ENCODE data around the gene UBE2QL1.
A peak's percentile ranks its signal among the peaks of the same experiment; 100 is the strongest.

Gene UBE2QL1

GRCh38 chr5:6448622-6449464 is at the start of gene UBE2QL1:
Gene UBE2QL1, plus strand, starts transcription at chr5:6448859. Its CDS starts 35 bp downstream, at chr5:6448894.
- peak; percentile 56 for DNase-seq

- no peak for DNase-seq
Measured at GRCh38 chr5:6399980-6400910, 48.4 kb upstream of the UBE2QL1 start.

GRCh38 chr5:6401410-6401809 is 47.2 kb upstream of the UBE2QL1 start:
- DNase-seq, result no peak

GRCh38 chr5:6402939-6403338 is 45.7 kb upstream of the UBE2QL1 start:
- DNase-seq, result no peak

- DNase-seq, result no peak
Measured at GRCh38 chr5:6403416-6403815, 45.2 kb upstream of the UBE2QL1 start.

- no peak for DNase-seq
Measured at GRCh38 chr5:6404129-6404528, 44.5 kb upstream of the UBE2QL1 start.

- no peak for DNase-seq
Measured at GRCh38 chr5:6405591-6405990, 43.1 kb upstream of the UBE2QL1 start.

- DNase-seq, result no peak
Measured at GRCh38 chr5:6407558-6408259, 41.0 kb upstream of the UBE2QL1 start.

GRCh38 chr5:6408260-6408596 is 40.4 kb upstream of the UBE2QL1 start:
- no peak for DNase-seq

GRCh38 chr5:6408627-6409446 is 39.8 kb upstream of the UBE2QL1 start:
- no peak for DNase-seq

GRCh38 chr5:6410421-6410820 is 38.2 kb upstream of the UBE2QL1 start:
- no peak for DNase-seq

- no peak for DNase-seq
Measured at GRCh38 chr5:6411141-6411540, 37.5 kb upstream of the UBE2QL1 start.

GRCh38 chr5:6412811-6413210 is 35.8 kb upstream of the UBE2QL1 start:
- no peak for DNase-seq

- DNase-seq, result no peak
Measured at GRCh38 chr5:6417657-6418056, 31.0 kb upstream of the UBE2QL1 start.

- no peak for DNase-seq
Measured at GRCh38 chr5:6418679-6419276, 29.9 kb upstream of the UBE2QL1 start.

GRCh38 chr5:6419340-6419852 is 29.3 kb upstream of the UBE2QL1 start:
- DNase-seq, result no peak

- no peak for DNase-seq
Measured at GRCh38 chr5:6423327-6424109, 25.1 kb upstream of the UBE2QL1 start.

- no peak for DNase-seq
Measured at GRCh38 chr5:6424110-6424659, 24.5 kb upstream of the UBE2QL1 start.

GRCh38 chr5:6424700-6425099 is 24.0 kb upstream of the UBE2QL1 start:
- DNase-seq, result no peak

GRCh38 chr5:6427694-6428093 is 21.0 kb upstream of the UBE2QL1 start:
- DNase-seq, result no peak

Data from activated CD8-positive, alpha-beta memory T cell treated with anti-CD3 and anti-CD28 coated beads, Interleukin-2, amount 50 U/mL, for 48 hours (primary cell).